Adrenal gland (tissue), 12 donors: Measurements from ENCODE around the gene METTL13. TPM values are rescaled to one million over a fixed set of nuclear protein-coding genes. Genes with fewer than 3 reads are reported as not detected.

Source experiments
- DNase-seq, 7 donors: peaks; one replicate each; pipeline ENCODE4 v3.0.0-alpha.2; 2019 to 2020
- H3K27ac ChIP-seq, 5 donors: fragments of 200-600 bp; sonication (generic) in 4 of 5; 1 replicate in 3 of 5; 2 replicates in 2 of 5; pipeline versions ENCODE4 v1.5.1 to v1.8.0; 2016 to 2020; ENCODE audit warnings: mild to moderate bottlenecking in 1 of 5
- H3K27me3 ChIP-seq: fragments of 200-600 bp; 2 replicates; pipeline ENCODE4 v1.8.0; 2021
- H3K36me3 ChIP-seq, 2 donors: fragments of 200-600 bp; replicated peaks in 1 of 2; 1 replicate in 1 of 2; 2 replicates in 1 of 2; pipeline versions ENCODE4 v1.5.1 to v1.8.0; 2018 to 2022
- H3K4me1 ChIP-seq, 2 donors: fragments of 200-600 bp; replicated peaks in 1 of 2; 1 replicate in 1 of 2; 2 replicates in 1 of 2; pipeline versions ENCODE4 v1.5.1 to v1.8.0; 2018 to 2021
- H3K4me3 ChIP-seq, 4 donors: fragments of 200-600 bp; sonication (generic) in 3 of 4; one replicate each; pipeline ENCODE4 v1.5.1; 2016 to 2018
- H3K9me3 ChIP-seq, 3 donors: fragments of 200-600 bp; sonication (generic) in 1 of 3; replicated peaks in 1 of 3; 1 replicate in 2 of 3; 2 replicates in 1 of 3; pipeline versions ENCODE4 v1.5.1 to v1.8.0; 2016 to 2021
- CTCF ChIP-seq, 6 experiments: fragments of 450-650 bp in 4 of 6; fragments of 200-600 bp in 2 of 6; sonication (generic) in 1 of 6; IDR thresholded peaks; 1 replicate in 5 of 6; 2 replicates in 1 of 6; pipeline versions ENCODE4 v1.5.1 to v1.8.0; 2016 to 2021; ENCODE audit warnings: antibody characterized with exemption in 6 of 6, mild to moderate bottlenecking in 2 of 6, moderate library complexity in 1 of 6
- POLR2A ChIP-seq, 2 donors: fragments of 450-650 bp; IDR thresholded peaks; one replicate each; pipeline ENCODE4 v1.6.1; 2017; ENCODE audit warnings: antibody characterized with exemption in 2 of 2, mild to moderate bottlenecking in 2 of 2, moderate library complexity in 1 of 2
- WGBS, 4 donors: extraction: QIAGEN DNeasy Blood & Tissue Kit in 2 of 4; methylation state at CpG; one replicate each; pipeline versions ENCODE4 v1.1.5 to v1.1.7; 2013 to 2017; 5-methylcytosine and 5-hydroxymethylcytosine counted together
- intact Hi-C, 2 donors: fragments of 100-400 bp; cut with DNase I; formaldehyde crosslinking; loops; one replicate each; pipeline versions ENCODE4 v1.14.1 to v1.15.0; 2022 to 2023
- polyA plus RNA-seq, 3 donors: library from polyadenylated mRNA; stranded (reverse); fragments of 200-250 nt in 2 of 3; fragments of 350-450 nt in 1 of 3; fragmentation: Illumina TruSeq in 1 of 3; extraction: RNeasy Lipid Tissue Mini Kit (QIAGEN cat#74804) in 1 of 3; gene quantifications; one replicate each; pipeline ENCODE4 v1.2.3, GENCODE V29; 2013 to 2014
- total RNA-seq, 9 donors: library from RNA; depleted of rRNA in 4 of 9; stranded (reverse); fragments of >200 nt in 4 of 9; fragments of 120-200 nt in 1 of 9; fragmentation: NEBNext Ultra II Directional in 1 of 9; extraction: Animal tissue kit (Norgen Biotek cat#: 25700) in 1 of 9; gene quantifications; one replicate each; pipeline versions ENCODE4 v1.1.0 to v1.2.4, GENCODE V29; 2013 to 2023
- donor health status: healthy with polysubstance abuse.
- donor health status: Bipolar disorder and iron deficiency.
- donor health status: DM: yes; HTN: yes; CAD: no.
- donor health status: DM: no; HTN: no; CAD: no.
- donor health status: DM: no; HTN: no; CAD: no.
- donor health status: DM: yes; HTN: yes; CAD: no.

METTL13 gene
- total and polyA plus RNA-seq, 12 donors: 9.6 to 38.3 (median 29.6) TPM

GRCh38 chr1:171792656-171793369 is 11.4 kb downstream of the METTL13 start:
- WGBS, 4 donors: 91 to 94% (median 92%) methylated on average over 7 of the region's 7 CpGs
- no peak for DNase-seq
- Histone ChIP-seq H3K4me3 (no peak overlapping the region), H3K36me3 (peaks cover 0 to 69% of the 10 kb centered on the region in 2 donors), H3K4me1 (peaks cover 5 to 11% of the 10 kb centered on the region in 2 donors), H3K9me3 (no peaks in the 10 kb centered on the region), H3K27me3 (no peaks in the 10 kb centered on the region), H3K27ac (no peak overlapping the region)
- intact Hi-C loops: no loop called here
- no peak for TF ChIP-seq CTCF (IDR thresholded peaks at IDR 0.05)
- TF ChIP-seq POLR2A (IDR thresholded peaks at IDR 0.05): no peak

- Histone ChIP-seq H3K4me3 (no peak overlapping the region), H3K9me3 (no peaks in the 10 kb centered on the region), H3K36me3 (peaks cover 0 to 63% of the 10 kb centered on the region in 2 donors), H3K4me1 (peaks cover 10 to 17% of the 10 kb centered on the region in 2 donors), H3K27ac (no peak overlapping the region), H3K27me3 (no peaks in the 10 kb centered on the region)
- intact Hi-C loops: no loop called here
- TF ChIP-seq POLR2A (IDR thresholded peaks at IDR 0.05) (no peak), CTCF (IDR thresholded peaks at IDR 0.05) (no peak)
- DNase-seq: no peak
- 89 to 100% (median 97%) methylated on average over 1 of the region's 1 CpG for WGBS, 4 donors
Observed at GRCh38 chr1:171793636-171794035, 12.2 kb downstream of the METTL13 start.

- peaks cover 0 to 59% of the 10 kb centered on the region in 2 donors for H3K36me3 ChIP-seq
- intact Hi-C loops: no loop called here
Observed at GRCh38 chr1:171794085-171794484, 12.6 kb downstream of the METTL13 start.

GRCh38 chr1:171796592-171796991 is 15.1 kb downstream of the METTL13 start:
- Histone ChIP-seq H3K4me3 (no peak overlapping the region), H3K4me1 (peaks cover 16 to 17% of the 10 kb centered on the region in 2 donors), H3K27me3 (no peaks in the 10 kb centered on the region), H3K9me3 (no peaks in the 10 kb centered on the region), H3K36me3 (peaks cover 0 to 36% of the 10 kb centered on the region in 2 donors), H3K27ac (peak overlapping the region in 4 of 5 donors; percentile 10 to 62 (median 24))
- DNase-seq: peak in 4 of 7 donors; percentile 35 to 64 (median 47)
- TF ChIP-seq POLR2A (IDR thresholded peaks at IDR 0.05): no peak
- no peak for TF ChIP-seq CTCF (IDR thresholded peaks at IDR 0.05)
- 52 to 56% (median 55%) methylated on average over 4 to 5 of the region's 5 CpGs for WGBS, 4 donors
- intact Hi-C loops: no loop called here

More at GRCh38 chr1:171794085-171794484, 12.6 kb downstream of the METTL13 start:
- no peaks in the 10 kb centered on the region for H3K27me3 ChIP-seq
- H3K4me3 ChIP-seq: no peak overlapping the region
- WGBS, 4 donors: 89 to 96% (median 95%) methylated on average over 4 of the region's 4 CpGs
- H3K27ac ChIP-seq: no peak overlapping the region
- TF ChIP-seq POLR2A (IDR thresholded peaks at IDR 0.05): no peak
- no peak for TF ChIP-seq CTCF (IDR thresholded peaks at IDR 0.05)
- peaks cover 13 to 17% of the 10 kb centered on the region in 2 donors for H3K4me1 ChIP-seq
- H3K9me3 ChIP-seq: no peaks in the 10 kb centered on the region
- DNase-seq: no peak
